Measurements from ENCODE around the gene TNPO1. TPM values are rescaled to one million over a fixed set of nuclear protein-coding genes. Genes with fewer than 3 reads are reported as not detected.

Gene TNPO1
- total and polyA plus RNA-seq, 2 of the 13 experiments (the other 11 are each of a cell fraction or from before 2014, with no cell fraction given) = 26.7 to 123 TPM

DNA sequence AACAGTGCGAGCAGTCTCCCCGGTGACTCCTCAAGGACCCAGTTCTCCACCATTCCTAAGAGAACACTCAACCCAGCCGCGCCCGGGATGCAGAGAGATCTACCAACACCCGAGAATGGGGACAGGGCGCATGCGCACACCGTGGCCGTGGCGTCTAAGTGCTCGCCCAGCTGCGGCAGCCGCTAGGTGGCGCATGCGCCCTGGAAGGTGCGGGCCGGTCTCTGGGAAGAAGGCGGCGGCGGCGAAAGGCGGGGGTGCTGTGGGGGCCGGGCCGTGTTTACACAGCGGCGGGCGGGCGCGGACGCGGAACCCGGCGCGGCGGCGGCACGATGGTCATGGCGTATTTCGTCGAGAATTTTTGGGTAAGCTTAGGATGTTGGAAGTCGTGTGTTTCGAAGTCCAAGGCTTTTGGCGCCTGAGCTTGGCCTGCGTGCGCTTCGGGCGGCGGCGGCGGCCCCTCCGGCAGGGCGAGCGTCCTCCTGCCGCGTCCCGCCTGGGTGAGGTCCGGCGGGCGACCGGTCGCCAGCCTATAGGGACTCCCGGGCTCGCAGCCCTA is 139.4 kb downstream of the TNPO1 start, which contains the start of gene FCHO2 (continued):
- no peak for TF ChIP-seq MEIS1 (CRISPR knock-in tag; IDR thresholded peaks at IDR 0.05; ENCODE audit: borderline replicate concordance)
- no peak for TF ChIP-seq JARID2 (CRISPR knock-in tag; IDR thresholded peaks at IDR 0.05; ENCODE audit: insufficient replicate concordance)
- TF ChIP-seq, protein P1, sequence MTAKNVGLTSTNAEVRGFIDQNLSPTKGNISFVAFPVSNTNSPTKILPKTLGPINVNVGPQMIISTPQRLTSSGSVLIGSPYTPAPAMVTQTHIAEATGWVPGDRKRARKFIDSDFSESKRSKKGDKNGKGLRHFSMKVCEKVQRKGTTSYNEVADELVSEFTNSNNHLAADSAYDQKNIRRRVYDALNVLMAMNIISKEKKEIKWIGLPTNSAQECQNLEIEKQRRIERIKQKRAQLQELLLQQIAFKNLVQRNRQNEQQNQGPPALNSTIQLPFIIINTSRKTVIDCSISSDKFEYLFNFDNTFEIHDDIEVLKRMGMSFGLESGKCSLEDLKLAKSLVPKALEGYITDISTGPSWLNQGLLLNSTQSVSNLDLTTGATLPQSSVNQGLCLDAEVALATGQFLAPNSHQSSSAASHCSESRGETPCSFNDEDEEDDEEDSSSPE (CRISPR knock-in tag; IDR thresholded peaks at IDR 0.05) = peak; percentile 79
- TF ChIP-seq TAF15 (IDR thresholded peaks at IDR 0.05; ENCODE audit: low read depth, low read length, poor library complexity, severe bottlenecking) = peak; percentile 44
- TF ChIP-seq ZNF746 (CRISPR knock-in tag; IDR thresholded peaks at IDR 0.05) = peak; percentile 59; the same call in 1 of the 2 replicates
- no peak for TF ChIP-seq ZNF567 (CRISPR knock-in tag; IDR thresholded peaks at IDR 0.05; ENCODE audit: borderline replicate concordance)
- TF ChIP-seq, protein P2, sequence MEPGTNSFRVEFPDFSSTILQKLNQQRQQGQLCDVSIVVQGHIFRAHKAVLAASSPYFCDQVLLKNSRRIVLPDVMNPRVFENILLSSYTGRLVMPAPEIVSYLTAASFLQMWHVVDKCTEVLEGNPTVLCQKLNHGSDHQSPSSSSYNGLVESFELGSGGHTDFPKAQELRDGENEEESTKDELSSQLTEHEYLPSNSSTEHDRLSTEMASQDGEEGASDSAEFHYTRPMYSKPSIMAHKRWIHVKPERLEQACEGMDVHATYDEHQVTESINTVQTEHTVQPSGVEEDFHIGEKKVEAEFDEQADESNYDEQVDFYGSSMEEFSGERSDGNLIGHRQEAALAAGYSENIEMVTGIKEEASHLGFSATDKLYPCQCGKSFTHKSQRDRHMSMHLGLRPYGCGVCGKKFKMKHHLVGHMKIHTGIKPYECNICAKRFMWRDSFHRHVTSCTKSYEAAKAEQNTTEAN (CRISPR knock-in tag; conservative IDR thresholded peaks at IDR 0.05) = 0 out of 2 replicates have a peak, but pooled peaks have one; percentile 7
- no peak for TF ChIP-seq MAZ (IDR thresholded peaks at IDR 0.05; ENCODE audit: borderline replicate concordance, low read depth, low read length)
- TF ChIP-seq MAZ (CRISPR knock-in tag; IDR thresholded peaks at IDR 0.05; ENCODE audit: low read depth) = peak; percentile 57
- TF ChIP-seq SRSF4 (IDR thresholded peaks at IDR 0.05; ENCODE audit: low read depth, low read length, poor library complexity, severe bottlenecking) = no peak
- TF ChIP-seq ZNF670 (CRISPR knock-in tag; IDR thresholded peaks at IDR 0.05; ENCODE audit: borderline replicate concordance) = no peak
- no peak for TF ChIP-seq ZNF44 (CRISPR knock-in tag; IDR thresholded peaks at IDR 0.05)
- TF ChIP-seq, protein P3, sequence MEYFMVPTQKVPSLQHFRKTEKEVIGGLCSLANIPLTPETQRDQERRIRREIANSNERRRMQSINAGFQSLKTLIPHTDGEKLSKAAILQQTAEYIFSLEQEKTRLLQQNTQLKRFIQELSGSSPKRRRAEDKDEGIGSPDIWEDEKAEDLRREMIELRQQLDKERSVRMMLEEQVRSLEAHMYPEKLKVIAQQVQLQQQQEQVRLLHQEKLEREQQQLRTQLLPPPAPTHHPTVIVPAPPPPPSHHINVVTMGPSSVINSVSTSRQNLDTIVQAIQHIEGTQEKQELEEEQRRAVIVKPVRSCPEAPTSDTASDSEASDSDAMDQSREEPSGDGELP (IDR thresholded peaks at IDR 0.05; ENCODE audit: borderline replicate concordance, low read depth) = peak; percentile 56; the same call in 1 of the 2 replicates
- TF ChIP-seq YEATS2 (CRISPR knock-in tag; IDR thresholded peaks at IDR 0.05; ENCODE audit: borderline replicate concordance) = peak; percentile 52; the same call in 1 of the 2 replicates
- peak; percentile 16; the same call in 1 of the 2 replicates for TF ChIP-seq DMAP1 (CRISPR knock-in tag; IDR thresholded peaks at IDR 0.05)
- TF ChIP-seq JUNB (CRISPR knock-in tag; IDR thresholded peaks at IDR 0.05; ENCODE audit: borderline replicate concordance) = no peak
- no peak for TF ChIP-seq MTF1 (CRISPR knock-in tag; IDR thresholded peaks at IDR 0.05)
- TF ChIP-seq YEATS4 (CRISPR knock-in tag; IDR thresholded peaks at IDR 0.05; ENCODE audit: borderline replicate concordance) = 0 out of 2 replicates have a peak, but pooled peaks have one; percentile 63
- no peak for TF ChIP-seq NFATC3 (CRISPR knock-in tag; IDR thresholded peaks at IDR 0.05)
- TF ChIP-seq, protein P4, sequence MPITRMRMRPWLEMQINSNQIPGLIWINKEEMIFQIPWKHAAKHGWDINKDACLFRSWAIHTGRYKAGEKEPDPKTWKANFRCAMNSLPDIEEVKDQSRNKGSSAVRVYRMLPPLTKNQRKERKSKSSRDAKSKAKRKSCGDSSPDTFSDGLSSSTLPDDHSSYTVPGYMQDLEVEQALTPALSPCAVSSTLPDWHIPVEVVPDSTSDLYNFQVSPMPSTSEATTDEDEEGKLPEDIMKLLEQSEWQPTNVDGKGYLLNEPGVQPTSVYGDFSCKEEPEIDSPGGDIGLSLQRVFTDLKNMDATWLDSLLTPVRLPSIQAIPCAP (CRISPR knock-in tag; IDR thresholded peaks at IDR 0.05; ENCODE audit: low read depth) = no peak
- TF ChIP-seq TARDBP (CRISPR knock-in tag; IDR thresholded peaks at IDR 0.05) = peak; percentile 78; the same call in 1 of the 2 replicates
- no peak; the same call in 1 of the 2 replicates for TF ChIP-seq ZNF772 (CRISPR knock-in tag; IDR thresholded peaks at IDR 0.05)
- TF ChIP-seq FOXC1 (CRISPR knock-in tag; IDR thresholded peaks at IDR 0.05; ENCODE audit: borderline replicate concordance) = peak; percentile 92
- peak; percentile 72; the same call in 1 of the 2 replicates for TF ChIP-seq EEA1 (CRISPR knock-in tag; IDR thresholded peaks at IDR 0.05; ENCODE audit: borderline replicate concordance)
- TF ChIP-seq ZNF446 (CRISPR knock-in tag; IDR thresholded peaks at IDR 0.05) = peak; percentile 27; the same call in 1 of the 2 replicates
- no peak for TF ChIP-seq ZSCAN22 (CRISPR knock-in tag; IDR thresholded peaks at IDR 0.05)
- peak; percentile 91 for TF ChIP-seq KDM2A (CRISPR knock-in tag; IDR thresholded peaks at IDR 0.05; ENCODE audit: borderline replicate concordance, low read depth)
